Mucosa of descending colon (tissue), 3 donors: Measurements from ENCODE around the gene ARHGAP21. TPM values are rescaled to one million over a fixed set of nuclear protein-coding genes. Genes with fewer than 3 reads are reported as not detected.

Experiments used
- ATAC-seq: fragments of 200-7000 bp; cut with Tn5 transposase; one replicate; pipeline ENCODE4 v1.9.1; 2020; ENCODE audit warnings: mild to moderate bottlenecking, moderate library complexity
- DNase-seq, 3 donors: peaks; one replicate each; pipeline ENCODE4 v3.0.0-alpha.2; 2020
- H3K36me3 ChIP-seq: fragments of 200-600 bp; one replicate; pipeline ENCODE4 v1.8.0; 2021; ENCODE audit warnings: low read depth, mild to moderate bottlenecking
- H3K4me1 ChIP-seq: fragments of 200-600 bp; one replicate; pipeline ENCODE4 v1.8.0; 2021; ENCODE audit warnings: low read depth, mild to moderate bottlenecking
- H3K4me3 ChIP-seq: fragments of 200-600 bp; one replicate; pipeline ENCODE4 v1.8.0; 2021; ENCODE audit warnings: mild to moderate bottlenecking
- H3K9me3 ChIP-seq: fragments of 200-600 bp; one replicate; pipeline ENCODE4 v1.8.0; 2021; ENCODE audit warnings: mild to moderate bottlenecking
- CTCF ChIP-seq: fragments of 200-600 bp; IDR thresholded peaks from one replicate; pipeline ENCODE4 v1.8.0; 2022; ENCODE audit warnings: antibody characterized with exemption, mild to moderate bottlenecking
- intact Hi-C, 2 donors: fragments of 100-400 bp; cut with DNase I in 1 of 2; cut with micrococcal nuclease in 1 of 2; formaldehyde crosslinking; loops; one replicate each; pipeline versions ENCODE4 v1.11.0 to v1.11.1; 2022; cut with DNase I, micrococcal nuclease
- total RNA-seq, 3 donors: library from RNA; stranded (reverse); fragmentation: NEBNext Ultra II Directional in 2 of 3; extraction: Animal tissue kit (Norgen Biotek cat#: 25700) in 2 of 3; gene quantifications; one replicate each; pipeline versions ENCODE4 v1.2.1 to v1.2.4, GENCODE V29; 2021 to 2023
- donor health status: DM: no; HTN: no; CAD: no; lungs with moderate emphysema.
- donor health status: DM: no; HTN: no; CAD: no.
- donor health status: DM: no; HTN: yes; CAD: no.

Gene ARHGAP21
- total RNA-seq, 3 donors from 2014 or later, result 91.3 to 127 (median 109) TPM

- DNase-seq, result no peak
- Histone ChIP-seq H3K36me3 (no peaks in the 10 kb centered on the region), H3K9me3 (no peaks in the 10 kb centered on the region), H3K4me3 (peak overlapping the region; percentile 55), H3K4me1 (peaks cover 31% of the 10 kb centered on the region)
- TF ChIP-seq CTCF, result no peak
- ATAC-seq, result no peak
- intact Hi-C loops, result loop anchor here in 1 of 2 donors (5.0 kb wide), 1 partner anchor 230 kb away; the partner anchor contains the start of gene PRTFDC1
Observed at GRCh38 chr10:24722131-24722675, 1.5 kb downstream of the ARHGAP21 start.

- Histone ChIP-seq H3K4me1 (peaks cover 35% of the 10 kb centered on the region), H3K36me3 (no peaks in the 10 kb centered on the region), H3K4me3 (peak overlapping the region; percentile 12), H3K9me3 (no peaks in the 10 kb centered on the region)
- ATAC-seq (no peak), DNase-seq (peak; percentile 60 to 72 (median 66))
- intact Hi-C loops, result loop anchor here in 1 of 2 donors (5.0 kb wide), 1 partner anchor 231 kb away; the partner anchor contains the start of gene PRTFDC1
- no peak for TF ChIP-seq CTCF
Observed at GRCh38 chr10:24721229-24722106, 2.2 kb downstream of the ARHGAP21 start.

GRCh38 chr10:24720096-24720495 lies 3.6 kb downstream of the ARHGAP21 start:
- intact Hi-C loops, result loop anchor here in 1 of 2 donors (5.0 kb wide), 1 partner anchor 232 kb away; the partner anchor contains the start of gene PRTFDC1
- H3K36me3 ChIP-seq, result no peaks in the 10 kb centered on the region
- ATAC-seq (no peak), DNase-seq (no peak)
- H3K4me3 ChIP-seq, result no peak overlapping the region
- H3K4me1 ChIP-seq, result peaks cover 38% of the 10 kb centered on the region
- H3K9me3 ChIP-seq, result no peaks in the 10 kb centered on the region
- no peak for TF ChIP-seq CTCF

- intact Hi-C loops, result no loop called here
Observed at GRCh38 chr10:24718031-24718855, 5.4 kb downstream of the ARHGAP21 start.

More at GRCh38 chr10:24718031-24718855, 5.4 kb downstream of the ARHGAP21 start:
- TF ChIP-seq CTCF, result no peak
- no peak for DNase-seq
- no peaks in the 10 kb centered on the region for H3K9me3 ChIP-seq
- no peak for ATAC-seq
- no peaks in the 10 kb centered on the region for H3K36me3 ChIP-seq
- H3K4me1 ChIP-seq, result peaks cover 38% of the 10 kb centered on the region
- no peak overlapping the region for H3K4me3 ChIP-seq
